PFSK-1 (cell line): Measurements from ENCODE around the gene AP1G1.

Experiments used
- FOXP2 ChIP-seq: optimal IDR thresholded peaks from 2 replicates; pipeline ENCODE3; 2011; ENCODE audit warnings: borderline replicate concordance, control low read depth, inconsistent platforms; ENCODE audit not compliant: insufficient read depth; ENCODE audit errors: extremely low read length, extremely low read depth
- POLR2AphosphoS5 ChIP-seq: IDR thresholded peaks from 2 replicates; pipeline ENCODE4 v1.6.1; 2012; ENCODE audit warnings: low read depth, mild to moderate bottlenecking, control low read depth, low read length, moderate library complexity
- REST ChIP-seq, 2 experiments: IDR thresholded peaks; 2 replicates each; pipeline versions ENCODE4 v1.6.1 to v1.8.0; 2011 to 2012; ENCODE audit warnings: low read depth in 2 of 2, low read length in 2 of 2, control low read depth in 1 of 2, inconsistent platforms in 1 of 2, mild to moderate bottlenecking in 1 of 2, moderate library complexity in 1 of 2; ENCODE audit not compliant: insufficient read depth in 1 of 2
- SIN3A ChIP-seq: IDR thresholded peaks from 2 replicates; pipeline ENCODE4 v1.6.1; 2012; ENCODE audit warnings: mild to moderate bottlenecking, low read length, moderate library complexity, borderline replicate concordance; ENCODE audit not compliant: insufficient read depth
- TAF1 ChIP-seq: IDR thresholded peaks from 2 replicates; pipeline ENCODE4 v1.6.1; 2012; ENCODE audit warnings: low read length, control low read depth, borderline replicate concordance; ENCODE audit not compliant: insufficient read depth

The AP1G1 gene

GRCh38 chr16:71830359-71830758 lies 21.7 kb upstream of the AP1G1 start:
- no peak for TF ChIP-seq TAF1
- no peak for TF ChIP-seq POLR2AphosphoS5
- no peak for TF ChIP-seq FOXP2
- TF ChIP-seq SIN3A: no peak
- TF ChIP-seq REST (IDR thresholded peaks at IDR 0.05; ENCODE audit: insufficient read depth in 1 of 2, low read depth in 2 of 2, low read length in 2 of 2): no peak

GRCh38 chr16:71826533-71827017 lies 17.9 kb upstream of the AP1G1 start:
- no peak for TF ChIP-seq POLR2AphosphoS5
- no peak for TF ChIP-seq FOXP2
- TF ChIP-seq TAF1: no peak
- no peak for TF ChIP-seq REST (IDR thresholded peaks at IDR 0.05; ENCODE audit: insufficient read depth in 1 of 2, low read depth in 2 of 2, low read length in 2 of 2)
- TF ChIP-seq SIN3A: no peak

GRCh38 chr16:71811261-71811803 lies 2.7 kb upstream of the AP1G1 start:
- TF ChIP-seq SIN3A (no peak), POLR2AphosphoS5 (no peak)

- TF ChIP-seq REST (IDR thresholded peaks at IDR 0.05; ENCODE audit: insufficient read depth in 1 of 2, low read depth in 2 of 2, low read length in 2 of 2): no peak
- TF ChIP-seq FOXP2: no peak
- TF ChIP-seq POLR2AphosphoS5: no peak
- TF ChIP-seq TAF1: no peak
- TF ChIP-seq SIN3A: no peak
Measured at GRCh38 chr16:71807905-71808592, 585 bp downstream of the AP1G1 start.

- TF ChIP-seq FOXP2 (no peak), POLR2AphosphoS5 (no peak), TAF1 (no peak), SIN3A (no peak), REST (IDR thresholded peaks at IDR 0.05; ENCODE audit: insufficient read depth in 1 of 2, low read depth in 2 of 2, low read length in 2 of 2) (no peak)
Measured at GRCh38 chr16:71803305-71803690, 5.3 kb downstream of the AP1G1 start.
